Transverse colon (tissue), 4 donors: ENCODE data around the gene ALG8.

ENCODE experiments used
- CTCF ChIP-seq, 5 experiments: fragments of 200-600 bp in 3 of 5; fragments of 450-650 bp in 2 of 5; sonication (generic) in 3 of 5; IDR thresholded peaks; 1 replicate in 2 of 5; 2 replicates in 3 of 5; pipeline ENCODE4 v1.5.1; 2016 to 2017; ENCODE audit warnings: antibody characterized with exemption in 5 of 5, inconsistent platforms in 3 of 5, mild to moderate bottlenecking in 2 of 5, moderate library complexity in 1 of 5
- POLR2A ChIP-seq: fragments of 450-650 bp; IDR thresholded peaks from one replicate; pipeline ENCODE4 v1.6.1; 2016; ENCODE audit warnings: antibody characterized with exemption, mild to moderate bottlenecking, moderate library complexity
- POLR2AphosphoS5 ChIP-seq, 3 donors: sonication (generic); formaldehyde crosslinking; IDR thresholded peaks; one replicate each; pipeline ENCODE4 v1.6.1; 2016; ENCODE audit warnings: antibody characterized with exemption in 3 of 3

- no peak for TF ChIP-seq CTCF (IDR thresholded peaks at IDR 0.05)
- TF ChIP-seq POLR2AphosphoS5 (IDR thresholded peaks at IDR 0.05) = no peak
- TF ChIP-seq POLR2A = no peak
These were observed 84.5 kb downstream of the ALG8 start for GRCh38 chr11:78054971-78055370.
